ENCODE results near the gene PAFAH1B2. TPM values are rescaled to one million over a fixed set of nuclear protein-coding genes. Genes with fewer than 3 reads are reported as not detected.

PAFAH1B2 gene
- total and polyA plus RNA-seq, 2 of the 8 experiments (the other 6 are each of a cell fraction or from before 2014, with no cell fraction given), result 38.2 to 161 TPM

GRCh38 chr11:117195761-117196160 is 51.7 kb downstream of the PAFAH1B2 start (continued):
- TF ChIP-seq CTCF (IDR thresholded peaks at IDR 0.05; ENCODE audit: control extremely low read depth in 1 of 3, insufficient read depth in 1 of 3, low read depth in 1 of 3, low read length in 3 of 3) (no peak), POU5F1 (IDR thresholded peaks at IDR 0.05; ENCODE audit: low read depth, low read length) (no peak), PHF8 (conservative IDR thresholded peaks at IDR 0.05; ENCODE audit: low read depth, low read length) (no peak), TBP (IDR thresholded peaks at IDR 0.05; ENCODE audit: low read depth, low read length) (no peak), ASH2L (IDR thresholded peaks at IDR 0.05; ENCODE audit: low read length) (no peak), RXRA (IDR thresholded peaks at IDR 0.05; ENCODE audit: insufficient read depth, low read depth, low read length) (no peak)

Measured in H1 (cell line).